Dermis lymphatic vessel endothelial cell (primary cell): ENCODE measurements around the gene GPR119. TPM values are rescaled to one million over a fixed set of nuclear protein-coding genes. Genes with fewer than 3 reads are reported as not detected.

Experiments
- total RNA-seq: library from RNA; depleted of rRNA; stranded (reverse); fragments of >200 nt; gene quantifications from 2 replicates; pipeline ENCODE4 v1.2.1, GENCODE V29; 2014

Gene GPR119
- not detected in 2 replicates for total RNA-seq

GRCh38 chrX:130385520-130385919 lies at the start of gene GPR119:
GPR119 (minus strand) TSS chrX:130385674; CDS start chrX:130385447, 227 bp downstream.

GRCh38 chrX:130401415-130402207 lies 16.1 kb upstream of the GPR119 start, which contains the start of gene RBMX2:
RBMX2 (plus strand) TSS chrX:130401987; CDS start chrX:130402033, 46 bp downstream.

GRCh38 chrX:130339408-130340222 lies 45.9 kb downstream of the GPR119 start, which contains the start of gene SLC25A14:
SLC25A14 (plus strand) TSS chrX:130339919; CDS start chrX:130340279, 360 bp downstream.

Other genes with a start within 250 kb of the GPR119 start
- 13.0 and 14.5 TPM in 2 replicates for gene AIFM1, start 219.8 kb downstream of the GPR119 start, total RNA-seq
- gene RAB33A, start 213.7 kb downstream of the GPR119 start, total RNA-seq = 0.43 TPM in 2 replicates
- 1.6 and 2.8 TPM in 2 replicates for gene ZNF280C, start 116.8 kb downstream of the GPR119 start, total RNA-seq
- 6.2 and 7.6 TPM in 2 replicates for gene SLC25A14, start 45.8 kb downstream of the GPR119 start, total RNA-seq
- gene RBMX2, start 16.3 kb upstream of the GPR119 start, total RNA-seq = 22.9 and 35.5 TPM in 2 replicates